OCI-LY7 (cell line): ENCODE data around the gene CFAP57.

Experiments
- EZH2phosphoT487 ChIP-seq: fragments of 200-600 bp; sonication (generic); IDR thresholded peaks from 2 replicates; pipeline ENCODE4 v1.6.1; 2018; ENCODE audit warnings: low read depth, borderline replicate concordance, mild to moderate bottlenecking, mixed run types, antibody characterized with exemption, low read length, moderate library complexity, mixed read lengths
- TF ChIP-seq, protein P1 (sequence below): fragments of 200-600 bp; sonication (generic); conservative IDR thresholded peaks from 2 replicates; pipeline ENCODE4 v1.5.1; 2014; ENCODE audit warnings: mild to moderate bottlenecking, antibody characterized with exemption, low read length, moderate library complexity, mixed read lengths

DNA sequence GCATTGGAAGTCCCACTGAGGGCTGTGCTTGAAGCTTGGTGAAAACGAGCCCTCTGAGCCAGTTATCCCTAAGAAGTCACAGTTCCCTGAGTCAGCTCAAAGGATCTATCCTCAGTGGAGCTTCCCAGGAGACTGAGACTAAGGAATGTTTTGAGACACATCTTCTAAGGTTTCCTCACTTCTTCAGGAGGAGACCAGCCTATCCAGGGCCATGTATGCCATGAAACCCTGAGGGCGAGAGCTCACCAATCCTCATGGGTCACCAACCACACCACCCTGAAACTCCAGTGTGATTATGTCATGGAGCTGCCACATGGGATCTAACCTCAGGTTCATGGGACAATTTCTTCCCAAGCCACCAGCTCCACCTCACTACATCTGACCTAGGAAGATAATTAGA is 121.0 kb downstream of the CFAP57 start:
- TF ChIP-seq, protein P1, sequence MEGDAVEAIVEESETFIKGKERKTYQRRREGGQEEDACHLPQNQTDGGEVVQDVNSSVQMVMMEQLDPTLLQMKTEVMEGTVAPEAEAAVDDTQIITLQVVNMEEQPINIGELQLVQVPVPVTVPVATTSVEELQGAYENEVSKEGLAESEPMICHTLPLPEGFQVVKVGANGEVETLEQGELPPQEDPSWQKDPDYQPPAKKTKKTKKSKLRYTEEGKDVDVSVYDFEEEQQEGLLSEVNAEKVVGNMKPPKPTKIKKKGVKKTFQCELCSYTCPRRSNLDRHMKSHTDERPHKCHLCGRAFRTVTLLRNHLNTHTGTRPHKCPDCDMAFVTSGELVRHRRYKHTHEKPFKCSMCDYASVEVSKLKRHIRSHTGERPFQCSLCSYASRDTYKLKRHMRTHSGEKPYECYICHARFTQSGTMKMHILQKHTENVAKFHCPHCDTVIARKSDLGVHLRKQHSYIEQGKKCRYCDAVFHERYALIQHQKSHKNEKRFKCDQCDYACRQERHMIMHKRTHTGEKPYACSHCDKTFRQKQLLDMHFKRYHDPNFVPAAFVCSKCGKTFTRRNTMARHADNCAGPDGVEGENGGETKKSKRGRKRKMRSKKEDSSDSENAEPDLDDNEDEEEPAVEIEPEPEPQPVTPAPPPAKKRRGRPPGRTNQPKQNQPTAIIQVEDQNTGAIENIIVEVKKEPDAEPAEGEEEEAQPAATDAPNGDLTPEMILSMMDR, result no peak
- TF ChIP-seq EZH2phosphoT487, result no peak
